H9 (cell line): ENCODE measurements around the gene LMO1. TPM values are rescaled to one million over a fixed set of nuclear protein-coding genes. Genes with fewer than 3 reads are reported as not detected.
A peak's percentile ranks its signal among the peaks of the same experiment; 100 is the strongest.

Source experiments
- DNase-seq: peaks from one replicate; pipeline ENCODE4 v3.0.0-alpha.2; 2017
- H2AFZ ChIP-seq: one replicate; pipeline ENCODE4 v1.6.1; 2013; ENCODE audit warnings: mild to moderate bottlenecking, low read length, control low read depth, moderate library complexity
- H2AK5ac ChIP-seq: 2 replicates; pipeline ENCODE4 v1.6.1; 2013; ENCODE audit warnings: low read length, control low read depth, mixed read lengths; ENCODE audit not compliant: insufficient read length
- H2BK120ac ChIP-seq: one replicate; pipeline ENCODE4 v1.6.1; 2013; ENCODE audit warnings: low read depth, mild to moderate bottlenecking, low read length, control low read depth, inconsistent platforms; ENCODE audit not compliant: poor library complexity, severe bottlenecking
- H2BK12ac ChIP-seq: 2 replicates; pipeline ENCODE4 v1.6.1; 2013; ENCODE audit warnings: low read length, control low read depth, mixed read lengths, low read depth; ENCODE audit not compliant: insufficient read length
- H2BK15ac ChIP-seq: 2 replicates; pipeline ENCODE4 v1.6.1; 2013; ENCODE audit warnings: low read depth, low read length, control low read depth
- H2BK20ac ChIP-seq: one replicate; pipeline ENCODE4 v1.6.1; 2013; ENCODE audit warnings: low read depth, mild to moderate bottlenecking, low read length, control low read depth, inconsistent platforms; ENCODE audit not compliant: poor library complexity, severe bottlenecking
- H2BK5ac ChIP-seq: 2 replicates; pipeline ENCODE4 v1.6.1; 2013; ENCODE audit warnings: low read length, control low read depth, mixed read lengths; ENCODE audit not compliant: insufficient read length
- H3K14ac ChIP-seq: 2 replicates; pipeline ENCODE4 v1.6.1; 2013; ENCODE audit warnings: low read length, control low read depth; ENCODE audit not compliant: insufficient read depth
- H3K18ac ChIP-seq: 2 replicates; pipeline ENCODE4 v1.6.1; 2013; ENCODE audit warnings: low read depth, mild to moderate bottlenecking, mixed read lengths, low read length, control low read depth; ENCODE audit not compliant: insufficient read length
- H3K23ac ChIP-seq: 2 replicates; pipeline ENCODE4 v1.6.1; 2013; ENCODE audit warnings: low read length, control low read depth, mixed read lengths, low read depth; ENCODE audit not compliant: insufficient read length
- H3K23me2 ChIP-seq: 2 replicates; pipeline ENCODE4 v1.6.1; 2013; ENCODE audit warnings: low read depth, mild to moderate bottlenecking, mixed read lengths, low read length, control low read depth; ENCODE audit not compliant: insufficient read length, poor library complexity, severe bottlenecking
- H3K27ac ChIP-seq: 2 replicates; pipeline ENCODE4 v1.5.1; 2013; ENCODE audit warnings: low read length, control low read depth, mixed read lengths, low read depth; ENCODE audit not compliant: insufficient read length
- H3K27me3 ChIP-seq: 2 replicates; pipeline ENCODE4 v1.6.1; 2013; ENCODE audit warnings: low read length, control low read depth, inconsistent platforms; ENCODE audit not compliant: insufficient read depth
- H3K4ac ChIP-seq: 2 replicates; pipeline ENCODE4 v1.6.1; 2013; ENCODE audit warnings: low read depth, mild to moderate bottlenecking, control low read depth, inconsistent platforms, low read length, moderate library complexity
- H3K4me1 ChIP-seq: 2 replicates; pipeline ENCODE4 v1.6.1; 2013; ENCODE audit warnings: low read length, control low read depth, inconsistent platforms; ENCODE audit not compliant: insufficient read depth
- H3K4me2 ChIP-seq: 2 replicates; pipeline ENCODE4 v1.6.1; 2013; ENCODE audit warnings: low read length, control low read depth, mixed read lengths; ENCODE audit not compliant: insufficient read length, insufficient read depth
- H3K56ac ChIP-seq: 2 replicates; pipeline ENCODE4 v1.6.1; 2013; ENCODE audit warnings: low read depth, mild to moderate bottlenecking, mixed read lengths, low read length, control low read depth; ENCODE audit not compliant: insufficient read length
- H3K79me1 ChIP-seq: 2 replicates; pipeline ENCODE4 v1.6.1; 2013; ENCODE audit warnings: low read depth, mild to moderate bottlenecking, moderate library complexity, low read length, control low read depth, inconsistent platforms; ENCODE audit not compliant: insufficient read depth, poor library complexity, severe bottlenecking
- H3K79me2 ChIP-seq: 2 replicates; pipeline ENCODE4 v1.6.1; 2013; ENCODE audit warnings: low read length, control low read depth, inconsistent platforms; ENCODE audit not compliant: insufficient read depth
- H3K9ac ChIP-seq: 2 replicates; pipeline ENCODE4 v1.6.1; 2013; ENCODE audit warnings: low read length, control low read depth, mixed read lengths; ENCODE audit not compliant: insufficient read length; ENCODE audit errors: extremely low read depth
- H3K9me3 ChIP-seq: one replicate; pipeline ENCODE4 v1.6.1; 2013; ENCODE audit warnings: low read depth, low read length, inconsistent platforms; ENCODE audit not compliant: control insufficient read depth
- H3T11ph ChIP-seq: one replicate; pipeline ENCODE4 v1.6.1; 2013; ENCODE audit warnings: mild to moderate bottlenecking, low read length, control low read depth, inconsistent platforms
- H4K20me1 ChIP-seq: one replicate; pipeline ENCODE4 v1.6.1; 2013; ENCODE audit not compliant: control insufficient read depth, insufficient read length, insufficient read depth
- H4K5ac ChIP-seq: 2 replicates; pipeline ENCODE4 v1.6.1; 2013; ENCODE audit warnings: low read depth, mild to moderate bottlenecking, mixed read lengths, low read length, control low read depth; ENCODE audit not compliant: insufficient read length
- H4K8ac ChIP-seq: replicated peaks from 2 replicates; pipeline ENCODE4 v1.6.1; 2013; ENCODE audit warnings: low read length, control low read depth, mixed read lengths, low read depth; ENCODE audit not compliant: insufficient read length
- H4K91ac ChIP-seq: 2 replicates; pipeline ENCODE4 v1.6.1; 2013; ENCODE audit warnings: low read depth, mild to moderate bottlenecking, moderate library complexity, mixed read lengths, low read length, control low read depth; ENCODE audit not compliant: insufficient read length
- H3K27ac Mint-ChIP-seq, 3 experiments: 2 replicates in 2 of 3; 3 replicates in 1 of 3; pipeline ENCODE4 v1.8.0; 2020 to 2021; ENCODE audit warnings: mixed read lengths in 3 of 3, mild to moderate bottlenecking in 1 of 3, moderate library complexity in 1 of 3
- H3K27me3 Mint-ChIP-seq: 2 replicates; pipeline ENCODE4 v1.8.0; 2021; ENCODE audit warnings: low read depth, mild to moderate bottlenecking, moderate library complexity, mixed read lengths
- H3K36me3 Mint-ChIP-seq, 3 experiments: 2 replicates in 2 of 3; 3 replicates in 1 of 3; pipeline ENCODE4 v1.8.0; 2020 to 2021; ENCODE audit warnings: low read depth in 3 of 3, mixed read lengths in 3 of 3; ENCODE audit not compliant: insufficient read depth in 1 of 3
- H3K4me1 Mint-ChIP-seq, 2 experiments: 2 replicates each; pipeline ENCODE4 v1.8.0; 2020; ENCODE audit warnings: mixed read lengths in 2 of 2
- H3K4me3 Mint-ChIP-seq, 2 experiments: 2 replicates in 1 of 2; 3 replicates in 1 of 2; pipeline ENCODE4 v1.8.0; 2020 to 2021; ENCODE audit warnings: mild to moderate bottlenecking in 2 of 2, mixed read lengths in 2 of 2, moderate library complexity in 1 of 2
- H3K9me3 Mint-ChIP-seq, 2 experiments: 2 replicates in 1 of 2; 3 replicates in 1 of 2; pipeline ENCODE4 v1.8.0; 2020; ENCODE audit warnings: mild to moderate bottlenecking in 2 of 2, mixed read lengths in 2 of 2, moderate library complexity in 1 of 2
- WGBS: extraction: QIAGEN DNeasy Blood & Tissue Kit; methylation state at CpG from one replicate; pipeline ENCODE4 v1.1.7; 2013; ENCODE audit warnings: missing lambda C conversion rate, low lambda C conversion rate, mixed read lengths; ENCODE audit not compliant: insufficient read length; ENCODE audit errors: extremely low coverage; 5-methylcytosine and 5-hydroxymethylcytosine counted together
- total RNA-seq: library from RNA; stranded (reverse); gene quantifications from 2 replicates; pipeline ENCODE4 v1.2.1, GENCODE V29; 2021
- TF ChIP-seq, protein P1 (sequence below): fragments of 200-600 bp; sonication (generic); conservative IDR thresholded peaks from 3 replicates; pipeline ENCODE4 v1.8.0; 2021; ENCODE audit warnings: antibody characterized with exemption, mild to moderate bottlenecking

LMO1 gene
- total RNA-seq, 1 experiment from 2014 or later, result 0.50 TPM

DNA sequence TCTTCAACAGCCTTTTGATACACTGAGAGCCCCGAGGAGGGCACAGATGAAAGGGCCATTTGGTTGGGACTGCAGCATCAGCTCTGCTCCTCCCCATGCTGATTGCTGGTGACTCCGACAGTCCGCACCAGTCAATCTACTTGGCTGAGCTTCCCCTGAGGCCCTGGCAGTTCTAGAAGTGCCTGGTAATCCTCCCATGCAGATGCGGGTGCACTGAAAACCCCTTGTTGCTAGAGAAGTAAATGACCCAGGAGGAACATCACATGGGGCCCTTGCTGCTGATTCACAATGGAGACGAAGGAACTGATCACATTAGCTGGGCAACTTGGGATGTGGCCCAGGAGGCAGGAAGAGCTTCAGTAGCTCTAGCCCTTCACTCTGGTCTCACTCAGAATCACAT is 59.7 kb downstream of the LMO1 start:
- Histone ChIP-seq H3K9me3 (no peaks in the 10 kb centered on the region), H3K27me3 (no peaks in the 10 kb centered on the region), H3K79me1 (no peaks in the 10 kb centered on the region), H4K91ac (no peak overlapping the region), H2BK5ac (no peak overlapping the region), H4K5ac (no peak overlapping the region), H3K23ac (no peak overlapping the region), H3K14ac (no peak overlapping the region; the same call in 1 of the 2 replicates), H2BK12ac (no peak overlapping the region), H3K27ac (no peak overlapping the region), H3K23me2 (no peaks in the 10 kb centered on the region), H4K8ac (no peak overlapping the region), H2AFZ (no peak overlapping the region), H2BK120ac (no peak overlapping the region), H3K56ac (no peak overlapping the region), H2BK20ac (no peak overlapping the region), H3K18ac (no peak overlapping the region), H3K79me2 (no peaks in the 10 kb centered on the region), H4K20me1 (no peaks in the 10 kb centered on the region), H3K4me2 (no peak overlapping the region), H3K9ac (no peak overlapping the region), H3T11ph (no peak overlapping the region), H3K4ac (no peak overlapping the region), H2AK5ac (no peak overlapping the region), H2BK15ac (no peak overlapping the region), H3K4me1 (no peaks in the 10 kb centered on the region)
- Mint-ChIP-seq H3K4me3 (no peak overlapping the region), H3K9me3 (no peaks in the 10 kb centered on the region), H3K27me3 (peaks cover 11% of the 10 kb centered on the region), H3K4me1 (peaks cover 16 to 18% of the 10 kb centered on the region in 2 experiments), H3K27ac (no peak overlapping the region), H3K36me3 (no peaks in the 10 kb centered on the region)
- peak; percentile 12 for DNase-seq
- no CpG with 5 or more reads among the region's 5 CpGs for WGBS
- TF ChIP-seq, protein P1, sequence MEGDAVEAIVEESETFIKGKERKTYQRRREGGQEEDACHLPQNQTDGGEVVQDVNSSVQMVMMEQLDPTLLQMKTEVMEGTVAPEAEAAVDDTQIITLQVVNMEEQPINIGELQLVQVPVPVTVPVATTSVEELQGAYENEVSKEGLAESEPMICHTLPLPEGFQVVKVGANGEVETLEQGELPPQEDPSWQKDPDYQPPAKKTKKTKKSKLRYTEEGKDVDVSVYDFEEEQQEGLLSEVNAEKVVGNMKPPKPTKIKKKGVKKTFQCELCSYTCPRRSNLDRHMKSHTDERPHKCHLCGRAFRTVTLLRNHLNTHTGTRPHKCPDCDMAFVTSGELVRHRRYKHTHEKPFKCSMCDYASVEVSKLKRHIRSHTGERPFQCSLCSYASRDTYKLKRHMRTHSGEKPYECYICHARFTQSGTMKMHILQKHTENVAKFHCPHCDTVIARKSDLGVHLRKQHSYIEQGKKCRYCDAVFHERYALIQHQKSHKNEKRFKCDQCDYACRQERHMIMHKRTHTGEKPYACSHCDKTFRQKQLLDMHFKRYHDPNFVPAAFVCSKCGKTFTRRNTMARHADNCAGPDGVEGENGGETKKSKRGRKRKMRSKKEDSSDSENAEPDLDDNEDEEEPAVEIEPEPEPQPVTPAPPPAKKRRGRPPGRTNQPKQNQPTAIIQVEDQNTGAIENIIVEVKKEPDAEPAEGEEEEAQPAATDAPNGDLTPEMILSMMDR, result no peak
